Body of pancreas (tissue), 4 donors: ENCODE data around the gene FOXF1. TPM values are rescaled to one million over a fixed set of nuclear protein-coding genes. Genes with fewer than 3 reads are reported as not detected.

Experiments used
- ATAC-seq: fragments of 150-250 bp; one replicate; pipeline ENCODE4 v1.9.1; 2016
- DNase-seq, 4 donors: peaks; one replicate each; pipeline ENCODE4 v3.0.0-alpha.2; 2019
- H3K27ac ChIP-seq, 4 donors: fragments of 200-600 bp; sonication (generic); 1 replicate in 3 of 4; 2 replicates in 1 of 4; pipeline versions ENCODE4 v1.5.1 to v1.6.1; 2016 to 2019; ENCODE audit warnings: mild to moderate bottlenecking in 1 of 4, mixed read lengths in 1 of 4, moderate library complexity in 1 of 4
- H3K27me3 ChIP-seq, 2 donors: fragments of 200-600 bp; sonication (generic); one replicate each; pipeline ENCODE4 v1.6.0; 2016; ENCODE audit warnings: mild to moderate bottlenecking in 1 of 2
- H3K36me3 ChIP-seq, 2 donors: fragments of 200-600 bp; sonication (generic); replicated peaks in 1 of 2; 2 replicates each; pipeline ENCODE4 v1.5.1; 2016; ENCODE audit warnings: low read depth in 2 of 2; ENCODE audit not compliant: insufficient read depth in 1 of 2
- H3K4me1 ChIP-seq: fragments of 200-600 bp; sonication (generic); one replicate; pipeline ENCODE4 v1.6.0; 2016
- H3K4me3 ChIP-seq, 2 donors: fragments of 200-600 bp; sonication (generic); 1 replicate in 1 of 2; 2 replicates in 1 of 2; pipeline ENCODE4 v1.5.1; 2016 to 2019
- H3K9me3 ChIP-seq, 3 donors: fragments of 200-600 bp; sonication (generic); 1 replicate in 2 of 3; 2 replicates in 1 of 3; pipeline ENCODE4 v1.5.1; 2016
- POLR2A ChIP-seq, 3 donors: fragments of 450-650 bp; IDR thresholded peaks; one replicate each; pipeline ENCODE4 v1.6.1; 2016; ENCODE audit warnings: antibody characterized with exemption in 3 of 3, mild to moderate bottlenecking in 2 of 3
- WGBS, 2 donors: methylation state at CpG; one replicate each; pipeline ENCODE4 v1.1.5; 2017; 5-methylcytosine and 5-hydroxymethylcytosine counted together
- intact Hi-C: fragments of 100-400 bp; cut with DNase I; formaldehyde crosslinking; loops from one replicate; pipeline ENCODE4 v1.15.1; 2023
- total RNA-seq, 2 donors: library from RNA; depleted of rRNA; stranded (reverse); fragments of >200 nt; gene quantifications; one replicate each; pipeline ENCODE4 v1.1.0, GENCODE V29; 2016
- TF ChIP-seq, protein P1 (sequence below), 7 experiments: fragments of 450-650 bp in 4 of 7; fragments of 200-600 bp in 3 of 7; sonication (generic) in 3 of 7; IDR thresholded peaks; one replicate each; pipeline ENCODE4 v1.5.1; 2016 to 2019; ENCODE audit warnings: antibody characterized with exemption in 7 of 7

Gene FOXF1
- total RNA-seq, 2 donors from 2014 or later, result 0.52 to 7.3 TPM

DNA sequence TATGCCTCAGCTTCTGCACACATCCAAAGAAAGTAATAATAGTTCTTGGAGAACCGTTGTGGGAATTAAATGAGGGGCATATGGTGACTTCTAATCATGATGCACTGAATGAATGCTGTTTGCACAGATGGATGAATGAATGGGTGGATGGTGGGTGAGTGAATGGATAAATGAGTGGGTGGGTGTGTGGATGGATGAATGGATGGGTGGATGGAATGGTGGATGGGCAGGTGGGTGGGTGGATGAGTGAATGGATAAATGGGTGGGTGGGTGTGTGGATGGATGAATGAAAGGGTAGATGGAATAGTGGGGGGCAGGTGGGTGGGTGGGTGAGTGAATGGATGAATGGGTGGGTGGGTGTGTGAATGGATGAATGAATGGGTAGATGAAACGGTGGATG is 44.9 kb upstream of the FOXF1 start:
- H3K9me3 ChIP-seq, result peaks cover 0 to 8% (median 0%) of the 10 kb centered on the region in 3 donors
- no peaks in the 10 kb centered on the region for H3K36me3 ChIP-seq

GRCh38 chr16:86466696-86467406 is 43.5 kb upstream of the FOXF1 start:
- TF ChIP-seq POLR2A (IDR thresholded peaks at IDR 0.05), result no peak
- TF ChIP-seq, protein P1, sequence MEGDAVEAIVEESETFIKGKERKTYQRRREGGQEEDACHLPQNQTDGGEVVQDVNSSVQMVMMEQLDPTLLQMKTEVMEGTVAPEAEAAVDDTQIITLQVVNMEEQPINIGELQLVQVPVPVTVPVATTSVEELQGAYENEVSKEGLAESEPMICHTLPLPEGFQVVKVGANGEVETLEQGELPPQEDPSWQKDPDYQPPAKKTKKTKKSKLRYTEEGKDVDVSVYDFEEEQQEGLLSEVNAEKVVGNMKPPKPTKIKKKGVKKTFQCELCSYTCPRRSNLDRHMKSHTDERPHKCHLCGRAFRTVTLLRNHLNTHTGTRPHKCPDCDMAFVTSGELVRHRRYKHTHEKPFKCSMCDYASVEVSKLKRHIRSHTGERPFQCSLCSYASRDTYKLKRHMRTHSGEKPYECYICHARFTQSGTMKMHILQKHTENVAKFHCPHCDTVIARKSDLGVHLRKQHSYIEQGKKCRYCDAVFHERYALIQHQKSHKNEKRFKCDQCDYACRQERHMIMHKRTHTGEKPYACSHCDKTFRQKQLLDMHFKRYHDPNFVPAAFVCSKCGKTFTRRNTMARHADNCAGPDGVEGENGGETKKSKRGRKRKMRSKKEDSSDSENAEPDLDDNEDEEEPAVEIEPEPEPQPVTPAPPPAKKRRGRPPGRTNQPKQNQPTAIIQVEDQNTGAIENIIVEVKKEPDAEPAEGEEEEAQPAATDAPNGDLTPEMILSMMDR (IDR thresholded peaks at IDR 0.05), result no peak
- H3K9me3 ChIP-seq, result peaks cover 0 to 3% (median 0%) of the 10 kb centered on the region in 3 donors
- 73 to 85% methylated on average over 29 of the region's 29 CpGs for WGBS, 2 donors

More for the DNA sequence above, 44.9 kb upstream of the FOXF1 start:
- no peak overlapping the region for H3K4me3 ChIP-seq
- no peak overlapping the region for H3K27ac ChIP-seq
- TF ChIP-seq POLR2A (IDR thresholded peaks at IDR 0.05), result no peak
- TF ChIP-seq, protein P1 (IDR thresholded peaks at IDR 0.05), result no peak
- WGBS, 2 donors, result 70 to 75% methylated on average over 2 of the region's 2 CpGs
- no peaks in the 10 kb centered on the region for H3K27me3 ChIP-seq
- DNase-seq (no peak), ATAC-seq (no peak)
- intact Hi-C loops, result no loop called here
- H3K4me1 ChIP-seq, result no peaks in the 10 kb centered on the region

DNA sequence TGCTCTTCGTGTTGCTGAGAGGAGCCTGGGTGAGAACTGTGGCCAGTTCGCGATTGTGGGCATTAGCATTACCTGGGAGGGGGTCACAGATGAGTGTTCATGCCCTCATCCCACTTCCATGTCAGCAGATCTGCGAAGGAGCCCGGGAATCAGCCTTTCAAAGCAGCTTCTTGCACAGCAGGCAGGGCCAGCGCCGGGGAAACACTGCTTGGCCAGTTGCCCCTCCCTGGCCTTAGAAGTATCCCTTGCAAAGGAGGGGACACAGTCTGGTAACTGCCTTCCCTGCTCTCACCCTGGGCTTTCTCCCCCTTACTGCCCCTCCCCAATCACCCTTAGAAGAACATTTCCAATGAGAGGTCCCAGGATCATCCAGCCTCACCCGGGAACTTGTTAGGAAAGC is 42.8 kb upstream of the FOXF1 start:
- intact Hi-C loops, result no loop called here

More at GRCh38 chr16:86466696-86467406, 43.5 kb upstream of the FOXF1 start:
- no peaks in the 10 kb centered on the region for H3K4me1 ChIP-seq
- DNase-seq (no peak), ATAC-seq (no peak)
- H3K36me3 ChIP-seq, result no peaks in the 10 kb centered on the region
- H3K27me3 ChIP-seq, result no peaks in the 10 kb centered on the region
- no peak overlapping the region for H3K4me3 ChIP-seq
- no peak overlapping the region for H3K27ac ChIP-seq
- intact Hi-C loops, result no loop called here

DNA sequence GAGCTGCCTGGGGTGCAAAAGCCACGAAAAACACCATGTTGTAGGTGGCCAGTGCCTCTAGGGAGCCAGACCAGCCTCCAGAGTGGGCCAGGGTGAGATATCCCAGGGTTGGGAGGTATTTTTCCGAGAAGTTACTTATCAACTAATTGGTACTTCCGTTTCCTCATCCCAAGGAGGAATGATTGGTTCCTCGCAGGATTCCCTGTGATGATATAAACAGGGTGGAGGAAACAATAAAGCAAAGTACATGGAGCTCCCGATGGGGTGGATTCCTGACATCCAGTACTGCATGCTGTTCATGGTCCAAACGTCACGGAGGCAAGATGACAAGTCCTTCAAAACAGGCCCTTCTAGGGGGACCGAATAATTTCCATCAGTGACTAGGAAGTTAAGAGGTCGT is 39.4 kb upstream of the FOXF1 start:
- intact Hi-C loops, result no loop called here
- no peak overlapping the region for H3K27ac ChIP-seq
- ATAC-seq (no peak), DNase-seq (no peak)
- peaks cover 0 to 8% (median 0%) of the 10 kb centered on the region in 3 donors for H3K9me3 ChIP-seq
- H3K4me1 ChIP-seq, result no peaks in the 10 kb centered on the region
- TF ChIP-seq, protein P1 (IDR thresholded peaks at IDR 0.05), result no peak
- no peak for TF ChIP-seq POLR2A (IDR thresholded peaks at IDR 0.05)
- H3K27me3 ChIP-seq, result no peaks in the 10 kb centered on the region
- no peak overlapping the region for H3K4me3 ChIP-seq
- 57% methylated on average over 9 of the region's 9 CpGs for WGBS, 2 donors
- no peaks in the 10 kb centered on the region for H3K36me3 ChIP-seq

More for the DNA sequence above, 42.8 kb upstream of the FOXF1 start:
- no peaks in the 10 kb centered on the region for H3K4me1 ChIP-seq
- WGBS, 2 donors, result 62 to 93% methylated on average over 2 to 8 of the region's 8 CpGs
- no peak for TF ChIP-seq POLR2A (IDR thresholded peaks at IDR 0.05)
- TF ChIP-seq, protein P1 (IDR thresholded peaks at IDR 0.05), result no peak
- no peak overlapping the region for H3K4me3 ChIP-seq
- peaks cover 0 to 8% (median 0%) of the 10 kb centered on the region in 3 donors for H3K9me3 ChIP-seq
- ATAC-seq (no peak), DNase-seq (no peak)
- H3K27me3 ChIP-seq, result no peaks in the 10 kb centered on the region
- no peak overlapping the region for H3K27ac ChIP-seq
- no peaks in the 10 kb centered on the region for H3K36me3 ChIP-seq

DNA sequence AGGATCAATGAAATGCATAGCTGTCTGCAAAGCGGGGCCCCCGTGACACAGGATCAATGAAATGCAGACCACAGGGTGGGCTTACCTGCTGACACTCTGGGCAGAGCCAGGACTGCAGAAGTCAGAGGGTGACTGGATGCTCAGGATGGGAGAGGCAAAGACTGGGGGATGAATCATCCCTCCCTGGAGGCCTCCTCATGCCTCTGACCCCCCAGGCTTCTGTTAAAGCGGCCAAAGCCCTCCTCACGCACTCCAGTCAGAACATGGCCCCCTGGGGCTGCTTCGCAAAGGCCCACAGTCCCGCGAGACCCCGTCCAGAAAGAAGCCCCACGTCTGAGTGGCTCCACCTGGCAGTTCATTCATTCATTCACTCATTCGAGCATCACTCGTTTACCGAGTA is 38.4 kb upstream of the FOXF1 start:
- Histone ChIP-seq H3K4me1 (no peaks in the 10 kb centered on the region), H3K4me3 (no peak overlapping the region), H3K36me3 (no peaks in the 10 kb centered on the region), H3K9me3 (peaks cover 0 to 8% (median 0%) of the 10 kb centered on the region in 3 donors), H3K27ac (no peak overlapping the region), H3K27me3 (no peaks in the 10 kb centered on the region)
- DNase-seq, result no peak
- TF ChIP-seq, protein P1 (IDR thresholded peaks at IDR 0.05), result no peak
- no peak for TF ChIP-seq POLR2A (IDR thresholded peaks at IDR 0.05)
- intact Hi-C loops, result no loop called here
- no peak for ATAC-seq
- WGBS, 2 donors, result 76 to 80% methylated on average over 12 of the region's 12 CpGs
